Amniotic epithelial cell (primary cell): ENCODE data around the gene CD74.
A peak's percentile ranks its signal among the peaks of the same experiment; 100 is the strongest.

ENCODE experiments used
- DNase-seq: peaks from one replicate; pipeline ENCODE4 v3.0.0-alpha.2; 2010; ENCODE audit warnings: low read depth

CD74 gene

DNA sequence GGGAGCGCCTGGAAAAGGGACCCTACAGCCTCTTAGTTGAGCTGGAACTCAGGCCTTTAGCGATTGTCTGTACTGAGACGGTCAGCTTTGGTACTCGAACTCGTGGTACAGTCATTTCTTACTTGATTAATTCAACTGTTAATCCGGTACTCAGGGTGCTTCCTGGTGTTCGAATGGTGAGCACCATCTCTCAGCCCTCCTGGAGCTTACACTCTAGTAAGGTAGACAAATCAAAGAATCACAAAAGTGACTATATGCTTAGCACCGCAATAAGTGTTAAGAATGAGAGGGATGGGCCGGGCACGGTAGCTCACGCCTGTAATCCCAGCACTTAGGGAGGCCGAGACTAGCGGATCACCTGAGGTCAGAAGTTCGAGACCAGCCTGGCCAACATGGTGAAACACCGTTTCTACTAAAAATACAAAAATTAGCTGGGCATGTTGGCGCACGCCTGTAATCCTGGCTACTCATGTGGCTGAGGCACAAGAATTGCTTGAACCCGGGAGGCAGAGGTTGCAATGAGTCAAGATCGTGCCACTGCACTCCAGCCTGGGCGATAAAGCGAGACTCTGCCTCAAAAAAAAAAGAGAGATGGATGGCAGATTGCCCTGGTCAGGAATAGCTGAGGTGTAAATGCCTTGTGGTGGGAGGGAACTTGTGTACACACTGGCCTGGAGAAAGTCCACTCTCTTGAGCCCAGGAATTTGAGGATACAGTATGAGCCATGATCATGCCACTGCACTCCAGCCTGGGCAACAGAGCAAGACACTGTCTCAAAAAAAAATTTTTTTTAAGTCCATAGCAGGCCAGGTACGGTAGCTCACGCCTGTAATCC lies 54.2 kb downstream of the CD74 start:
- DNase-seq: peak; percentile 44

GRCh38 chr5:150357326-150358260 lies 55.1 kb downstream of the CD74 start, which contains the start of gene TCOF1:
Gene TCOF1 (plus strand): TSS chr5:150357697. CDS start chr5:150357747, 50 bp downstream.
- peak; percentile 92 for DNase-seq

DNA sequence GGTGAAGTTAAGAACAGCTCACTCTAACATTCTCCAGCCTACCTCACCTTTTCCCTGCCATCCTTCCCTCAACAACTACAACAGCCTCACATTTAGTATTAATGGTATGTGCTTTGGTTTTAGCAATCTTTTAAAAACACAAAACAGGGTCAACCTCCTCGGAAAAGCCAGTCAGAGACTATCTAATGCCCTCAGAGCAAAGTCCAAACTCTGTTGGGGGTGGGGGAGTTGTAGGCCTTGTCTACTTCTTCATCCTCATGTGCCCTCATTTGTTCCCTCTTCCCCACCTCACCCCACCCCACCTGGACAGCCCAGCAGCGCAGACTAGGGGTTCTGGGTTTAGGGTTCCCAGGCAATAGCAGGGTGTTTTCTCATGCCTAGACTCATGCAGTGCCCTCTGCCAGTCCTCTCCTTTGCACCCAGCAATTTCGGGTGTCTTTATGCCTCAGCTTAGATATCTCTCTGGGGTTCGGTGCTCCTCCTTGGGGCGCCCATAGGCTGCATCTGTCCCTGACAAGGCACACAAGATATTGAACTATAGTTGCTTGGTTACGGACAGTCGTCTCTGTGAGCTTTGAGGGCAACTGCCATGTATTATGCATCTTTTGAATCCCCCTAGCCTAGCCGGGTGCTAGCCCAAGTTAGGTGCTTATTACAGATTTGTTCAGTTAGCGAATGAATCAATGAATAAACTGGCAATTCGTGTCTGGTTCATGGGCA lies 56.0 kb downstream of the CD74 start:
- no peak for DNase-seq

- DNase-seq: peak; percentile 18
Measured at GRCh38 chr5:150355791-150356190, 56.9 kb downstream of the CD74 start.

GRCh38 chr5:150353032-150353675 lies 59.6 kb downstream of the CD74 start:
- DNase-seq: no peak

DNA sequence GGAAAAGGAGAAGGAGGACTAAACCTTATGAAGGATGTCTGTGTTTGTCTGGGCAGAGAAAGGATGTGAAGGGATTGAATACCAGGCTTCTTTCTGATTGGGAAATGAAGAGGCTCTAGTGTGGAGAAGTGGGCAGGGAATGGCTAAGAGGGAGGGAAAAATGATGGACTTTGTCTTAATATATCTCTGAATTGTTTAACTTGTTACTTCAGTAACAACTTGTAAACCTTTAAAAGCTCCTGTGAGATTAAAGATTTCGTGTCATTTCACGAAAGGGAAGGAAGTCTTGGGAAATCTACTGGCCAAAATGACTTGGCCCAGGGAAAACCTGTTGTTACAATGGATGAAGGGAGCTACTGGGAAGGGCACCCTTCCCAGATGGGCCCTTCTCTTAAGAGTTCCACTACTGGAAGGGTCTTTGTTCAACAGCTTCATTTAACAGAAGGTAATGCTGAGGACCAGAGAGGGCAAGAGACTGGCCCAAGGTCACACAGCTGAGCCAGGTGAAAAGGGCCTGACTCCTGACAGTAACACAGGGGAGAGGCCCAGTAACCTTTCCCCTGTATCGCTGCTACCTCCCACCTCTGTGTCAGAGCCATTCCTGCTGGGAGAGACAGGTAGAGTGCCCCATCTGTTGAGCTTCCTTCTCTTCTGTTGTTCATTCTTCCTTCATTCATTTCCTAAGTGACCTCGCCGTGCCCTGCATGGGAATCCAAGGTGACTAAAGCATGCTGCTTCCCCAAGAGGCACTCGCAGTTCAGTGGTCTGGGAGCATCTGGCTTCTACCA lies 60.3 kb downstream of the CD74 start:
- DNase-seq: no peak
